Neural cell (in vitro differentiated cells): ENCODE measurements around the gene PARD3B. TPM values are rescaled to one million over a fixed set of nuclear protein-coding genes. Genes with fewer than 3 reads are reported as not detected.
A peak's percentile ranks its signal among the peaks of the same experiment; 100 is the strongest.

ENCODE experiments used
- H2AFZ ChIP-seq: fragments of 200-600, 300-800 bp; sonication (generic), shearing (Covaris generic); 2 replicates; pipeline ENCODE4 v1.6.0; 2014; ENCODE audit warnings: low read depth, mild to moderate bottlenecking, antibody characterized with exemption, low read length, moderate library complexity
- H3F3A ChIP-seq: fragments of 200-600 bp; shearing (Covaris generic); 2 replicates; pipeline ENCODE4 v1.6.1; 2016; ENCODE audit warnings: mild to moderate bottlenecking, moderate library complexity, mixed read lengths, antibody characterized with exemption, low read length; ENCODE audit not compliant: insufficient read depth, poor library complexity, severe bottlenecking
- H3K27ac ChIP-seq: fragments of 200-600, 300-800 bp; sonication (generic), shearing (Covaris generic); 2 replicates; pipeline ENCODE4 v1.5.1; 2014; ENCODE audit warnings: mild to moderate bottlenecking, low read length, moderate library complexity
- H3K27me3 ChIP-seq: fragments of 300-800, 200-600 bp; sonication (generic), shearing (Covaris generic); 2 replicates; pipeline ENCODE4 v1.6.0; 2014; ENCODE audit warnings: mild to moderate bottlenecking, low read depth, low read length, moderate library complexity; ENCODE audit not compliant: insufficient read depth
- H3K36me3 ChIP-seq: fragments of 300-800, 200-600 bp; sonication (generic), shearing (Covaris generic); 2 replicates; pipeline ENCODE4 v1.5.1; 2014; ENCODE audit warnings: mild to moderate bottlenecking, antibody characterized with exemption, low read length, moderate library complexity; ENCODE audit not compliant: insufficient read depth
- H3K4me2 ChIP-seq: fragments of 300-800, 200-600 bp; sonication (generic), shearing (Covaris generic); 2 replicates; pipeline ENCODE4 v1.6.0; 2014; ENCODE audit warnings: mild to moderate bottlenecking, low read length
- H3K4me3 ChIP-seq: fragments of 300-800, 200-600 bp; sonication (generic), shearing (Covaris generic); 2 replicates; pipeline ENCODE4 v1.5.1; 2014; ENCODE audit warnings: mild to moderate bottlenecking, low read length, moderate library complexity
- H3K79me2 ChIP-seq: fragments of 200-600 bp; shearing (Covaris generic); replicated peaks from 2 replicates; pipeline ENCODE4 v1.6.0; 2014; ENCODE audit warnings: mild to moderate bottlenecking, low read length, moderate library complexity; ENCODE audit not compliant: insufficient read depth
- H3K9ac ChIP-seq: fragments of 300-800, 200-600 bp; sonication (generic), shearing (Covaris generic); 2 replicates; pipeline ENCODE4 v1.6.1; 2016; ENCODE audit warnings: mild to moderate bottlenecking, low read length, mixed read lengths
- H3K9me2 ChIP-seq: fragments of 200-600 bp; shearing (Covaris generic); 2 replicates; pipeline ENCODE4 v1.6.1; 2016; ENCODE audit warnings: mild to moderate bottlenecking, low read length, mixed read lengths; ENCODE audit not compliant: insufficient read depth
- H3K9me3 ChIP-seq: fragments of 200-600, 300-800 bp; sonication (generic), shearing (Covaris generic); 2 replicates; pipeline ENCODE4 v1.6.1; 2016; ENCODE audit warnings: mild to moderate bottlenecking, mixed run types, low read length, moderate library complexity, mixed read lengths
- H4K20me1 ChIP-seq: fragments of 200-600 bp; shearing (Covaris generic); 2 replicates; pipeline ENCODE4 v1.6.1; 2016; ENCODE audit warnings: mild to moderate bottlenecking, mixed run types; ENCODE audit not compliant: insufficient read depth
- EP300 ChIP-seq: fragments of 450-650 bp; conservative IDR thresholded peaks from 2 replicates; pipeline ENCODE4 v1.6.1; 2014; ENCODE audit warnings: antibody characterized with exemption, mild to moderate bottlenecking, moderate library complexity; ENCODE audit not compliant: poor library complexity, severe bottlenecking
- EZH2 ChIP-seq: fragments of 200-600, 300-800 bp; shearing (Covaris generic), sonication (generic); IDR thresholded peaks from 2 replicates; pipeline ENCODE4 v1.6.1; 2014; ENCODE audit warnings: antibody characterized with exemption, low read length, borderline replicate concordance, mild to moderate bottlenecking; ENCODE audit not compliant: insufficient read depth, poor library complexity, severe bottlenecking
- MXI1 ChIP-seq: fragments of 450-650 bp; conservative IDR thresholded peaks from 2 replicates; pipeline ENCODE4 v1.6.1; 2014; ENCODE audit warnings: antibody characterized with exemption, mild to moderate bottlenecking; ENCODE audit not compliant: poor library complexity, severe bottlenecking
- POLR2AphosphoS5 ChIP-seq: IDR thresholded peaks from 2 replicates; pipeline ENCODE4 v1.6.1; 2012
- RAD21 ChIP-seq: fragments of 450-650 bp; conservative IDR thresholded peaks from 2 replicates; pipeline ENCODE4 v1.6.1; 2014; ENCODE audit warnings: antibody characterized with exemption, mild to moderate bottlenecking, moderate library complexity
- SMC3 ChIP-seq: fragments of 450-650 bp; conservative IDR thresholded peaks from 2 replicates; pipeline ENCODE4 v1.6.1; 2014; ENCODE audit warnings: antibody characterized with exemption, mild to moderate bottlenecking, moderate library complexity; ENCODE audit not compliant: poor library complexity
- TAF1 ChIP-seq: IDR thresholded peaks from 2 replicates; pipeline ENCODE4 v1.6.1; 2012; ENCODE audit warnings: low read depth
- polyA plus RNA-seq: library from polyadenylated mRNA; depleted of rRNA; stranded (reverse); fragments of >200 nt; gene quantifications from 2 replicates; pipeline ENCODE4 v1.2.3, GENCODE V29; 2014
- TF ChIP-seq, protein P1 (sequence below): fragments of 450-650 bp; IDR thresholded peaks from 2 replicates; pipeline ENCODE4 v1.5.1; 2014; ENCODE audit warnings: antibody characterized with exemption, mild to moderate bottlenecking, moderate library complexity; ENCODE audit not compliant: poor library complexity, severe bottlenecking
- TF ChIP-seq, protein P2 (sequence below): IDR thresholded peaks from 2 replicates; pipeline ENCODE4 v1.6.1; 2012; ENCODE audit warnings: borderline replicate concordance

Gene PARD3B
- polyA plus RNA-seq, 1 donor from 2014 or later = 0.54 TPM

DNA sequence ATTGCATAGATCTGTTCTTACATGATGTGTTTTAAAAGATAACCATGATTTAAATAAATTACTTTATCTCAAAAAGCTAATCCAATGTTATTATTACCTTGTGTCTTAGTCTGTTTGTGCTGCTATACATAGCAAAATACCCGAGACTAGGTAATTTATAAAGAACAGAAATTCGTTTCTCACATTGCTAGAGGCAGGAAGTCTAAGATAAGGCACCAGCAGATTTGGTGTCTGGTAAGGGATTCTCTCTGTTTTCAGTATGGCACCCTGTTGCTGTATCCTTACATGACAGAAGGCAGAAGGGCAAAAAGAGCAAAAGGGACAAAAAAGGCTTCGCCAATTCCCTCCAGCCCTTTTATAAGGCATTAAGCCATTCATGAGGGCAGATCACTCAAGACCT lies 533.9 kb downstream of the PARD3B start:
- H3K4me3 ChIP-seq = no peak overlapping the region
- no peaks in the 10 kb centered on the region for H3K36me3 ChIP-seq
- no peaks in the 10 kb centered on the region for H3F3A ChIP-seq
- no peak overlapping the region for H2AFZ ChIP-seq
- no peaks in the 10 kb centered on the region for H4K20me1 ChIP-seq
- H3K4me2 ChIP-seq = no peak overlapping the region
- TF ChIP-seq TAF1 (no peak), SMC3 (no peak), RAD21 (no peak), EZH2 (no peak), EP300 (no peak), MXI1 (no peak), POLR2AphosphoS5 (no peak)
- TF ChIP-seq, protein P1, sequence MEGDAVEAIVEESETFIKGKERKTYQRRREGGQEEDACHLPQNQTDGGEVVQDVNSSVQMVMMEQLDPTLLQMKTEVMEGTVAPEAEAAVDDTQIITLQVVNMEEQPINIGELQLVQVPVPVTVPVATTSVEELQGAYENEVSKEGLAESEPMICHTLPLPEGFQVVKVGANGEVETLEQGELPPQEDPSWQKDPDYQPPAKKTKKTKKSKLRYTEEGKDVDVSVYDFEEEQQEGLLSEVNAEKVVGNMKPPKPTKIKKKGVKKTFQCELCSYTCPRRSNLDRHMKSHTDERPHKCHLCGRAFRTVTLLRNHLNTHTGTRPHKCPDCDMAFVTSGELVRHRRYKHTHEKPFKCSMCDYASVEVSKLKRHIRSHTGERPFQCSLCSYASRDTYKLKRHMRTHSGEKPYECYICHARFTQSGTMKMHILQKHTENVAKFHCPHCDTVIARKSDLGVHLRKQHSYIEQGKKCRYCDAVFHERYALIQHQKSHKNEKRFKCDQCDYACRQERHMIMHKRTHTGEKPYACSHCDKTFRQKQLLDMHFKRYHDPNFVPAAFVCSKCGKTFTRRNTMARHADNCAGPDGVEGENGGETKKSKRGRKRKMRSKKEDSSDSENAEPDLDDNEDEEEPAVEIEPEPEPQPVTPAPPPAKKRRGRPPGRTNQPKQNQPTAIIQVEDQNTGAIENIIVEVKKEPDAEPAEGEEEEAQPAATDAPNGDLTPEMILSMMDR = no peak
- TF ChIP-seq, protein P2, sequence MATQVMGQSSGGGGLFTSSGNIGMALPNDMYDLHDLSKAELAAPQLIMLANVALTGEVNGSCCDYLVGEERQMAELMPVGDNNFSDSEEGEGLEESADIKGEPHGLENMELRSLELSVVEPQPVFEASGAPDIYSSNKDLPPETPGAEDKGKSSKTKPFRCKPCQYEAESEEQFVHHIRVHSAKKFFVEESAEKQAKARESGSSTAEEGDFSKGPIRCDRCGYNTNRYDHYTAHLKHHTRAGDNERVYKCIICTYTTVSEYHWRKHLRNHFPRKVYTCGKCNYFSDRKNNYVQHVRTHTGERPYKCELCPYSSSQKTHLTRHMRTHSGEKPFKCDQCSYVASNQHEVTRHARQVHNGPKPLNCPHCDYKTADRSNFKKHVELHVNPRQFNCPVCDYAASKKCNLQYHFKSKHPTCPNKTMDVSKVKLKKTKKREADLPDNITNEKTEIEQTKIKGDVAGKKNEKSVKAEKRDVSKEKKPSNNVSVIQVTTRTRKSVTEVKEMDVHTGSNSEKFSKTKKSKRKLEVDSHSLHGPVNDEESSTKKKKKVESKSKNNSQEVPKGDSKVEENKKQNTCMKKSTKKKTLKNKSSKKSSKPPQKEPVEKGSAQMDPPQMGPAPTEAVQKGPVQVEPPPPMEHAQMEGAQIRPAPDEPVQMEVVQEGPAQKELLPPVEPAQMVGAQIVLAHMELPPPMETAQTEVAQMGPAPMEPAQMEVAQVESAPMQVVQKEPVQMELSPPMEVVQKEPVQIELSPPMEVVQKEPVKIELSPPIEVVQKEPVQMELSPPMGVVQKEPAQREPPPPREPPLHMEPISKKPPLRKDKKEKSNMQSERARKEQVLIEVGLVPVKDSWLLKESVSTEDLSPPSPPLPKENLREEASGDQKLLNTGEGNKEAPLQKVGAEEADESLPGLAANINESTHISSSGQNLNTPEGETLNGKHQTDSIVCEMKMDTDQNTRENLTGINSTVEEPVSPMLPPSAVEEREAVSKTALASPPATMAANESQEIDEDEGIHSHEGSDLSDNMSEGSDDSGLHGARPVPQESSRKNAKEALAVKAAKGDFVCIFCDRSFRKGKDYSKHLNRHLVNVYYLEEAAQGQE = no peak
- H3K27ac ChIP-seq = no peak overlapping the region
- no peaks in the 10 kb centered on the region for H3K27me3 ChIP-seq
- H3K9me2 ChIP-seq = no peaks in the 10 kb centered on the region
- no peaks in the 10 kb centered on the region for H3K9me3 ChIP-seq
- H3K9ac ChIP-seq = no peak overlapping the region
- no peaks in the 10 kb centered on the region for H3K79me2 ChIP-seq

DNA sequence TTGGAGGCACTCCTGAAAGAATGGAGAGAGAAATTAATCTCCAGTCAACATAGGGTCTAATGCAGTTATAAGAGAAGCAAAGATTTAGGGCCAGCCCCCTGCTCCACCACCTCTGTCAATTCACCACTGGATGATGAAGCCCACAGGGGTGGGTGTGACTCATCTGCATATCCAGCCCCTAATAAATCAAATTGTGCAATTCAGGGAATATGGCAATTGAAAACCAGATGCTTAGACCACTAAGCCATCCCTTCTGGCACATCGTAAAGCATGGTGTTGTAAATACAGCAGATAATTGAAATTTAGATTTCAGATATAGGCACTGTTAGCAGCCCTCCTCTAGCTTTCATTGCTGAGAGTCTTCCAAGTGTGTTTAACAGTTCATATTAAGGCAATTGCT lies 541.4 kb downstream of the PARD3B start:
- Histone ChIP-seq H3K79me2 (no peaks in the 10 kb centered on the region), H4K20me1 (no peaks in the 10 kb centered on the region), H3K9me3 (no peaks in the 10 kb centered on the region), H3K27ac (no peak overlapping the region), H3K4me2 (no peak overlapping the region), H3K9ac (no peak overlapping the region), H3F3A (no peaks in the 10 kb centered on the region), H3K36me3 (no peaks in the 10 kb centered on the region), H3K27me3 (no peaks in the 10 kb centered on the region), H3K9me2 (no peaks in the 10 kb centered on the region), H2AFZ (no peak overlapping the region), H3K4me3 (no peak overlapping the region)
- TF ChIP-seq SMC3 = no peak
- no peak for TF ChIP-seq TAF1
- no peak for TF ChIP-seq EP300
- no peak for TF ChIP-seq MXI1
- TF ChIP-seq POLR2AphosphoS5 = no peak
- no peak for TF ChIP-seq RAD21

DNA sequence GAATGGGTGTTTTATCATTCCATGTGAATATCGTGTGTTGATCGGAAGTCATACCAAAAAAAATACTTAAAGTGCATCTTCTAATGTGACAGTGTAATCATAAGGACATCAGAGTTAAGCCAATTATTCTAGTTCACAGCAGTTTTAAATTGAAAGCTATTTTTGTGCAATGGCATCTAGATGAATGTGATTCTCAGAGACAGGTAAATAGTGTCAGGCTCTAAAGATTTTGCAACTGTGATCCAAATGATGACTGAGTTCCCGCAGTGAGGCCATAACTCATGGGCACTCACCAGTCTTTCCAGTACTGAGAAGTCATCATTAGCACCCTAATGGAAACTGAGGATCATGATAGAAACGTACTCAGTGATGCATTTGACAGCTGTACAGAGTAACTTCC lies 542.6 kb downstream of the PARD3B start:
- TF ChIP-seq POLR2AphosphoS5 (peak; percentile 63), EP300 (peak; percentile 79)
- TF ChIP-seq, protein P1 = no peak
- H3K4me2 ChIP-seq = no peak overlapping the region

More for the DNA sequence above, 542.6 kb downstream of the PARD3B start:
- H3K9me2 ChIP-seq = no peaks in the 10 kb centered on the region
- no peaks in the 10 kb centered on the region for H3F3A ChIP-seq
- no peaks in the 10 kb centered on the region for H3K9me3 ChIP-seq
- H3K79me2 ChIP-seq = no peaks in the 10 kb centered on the region
- H3K27me3 ChIP-seq = no peaks in the 10 kb centered on the region
- no peaks in the 10 kb centered on the region for H3K36me3 ChIP-seq
- H3K27ac ChIP-seq = no peak overlapping the region
- no peak overlapping the region for H3K9ac ChIP-seq
- no peak overlapping the region for H2AFZ ChIP-seq
- no peak overlapping the region for H3K4me3 ChIP-seq
- no peaks in the 10 kb centered on the region for H4K20me1 ChIP-seq
